PC-3 (cell line): Measurements from ENCODE around the gene YTHDC2. TPM values are rescaled to one million over a fixed set of nuclear protein-coding genes. Genes with fewer than 3 reads are reported as not detected.

ENCODE experiments used
- ATAC-seq: fragments of 200-7000 bp; cut with Tn5 transposase; 2 replicates; pipeline ENCODE4 v1.9.1; 2020; ENCODE audit warnings: mild to moderate bottlenecking, moderate library complexity
- BruUV-seq: library from RNA; stranded (reverse); fragments of 400-500 nt; replicated peaks from 2 replicates; lab custom pipeline; 2021; lab: Mats Ljungman, UMichigan
- CTCF ChIA-PET: fragments of 300-600 bp; sonication (Branson Sonifier 250); formaldehyde crosslinking; loops from one replicate; lab custom pipeline; 2022; ENCODE audit warnings: antibody characterized with exemption; lab: Charles Lee
- POLR2A ChIA-PET: fragments of 300-600 bp; sonication (Branson Sonifier 250); formaldehyde crosslinking; loops from one replicate; lab custom pipeline; 2022; ENCODE audit warnings: antibody characterized with exemption; ENCODE audit not compliant: unreplicated experiment; lab: Charles Lee
- DNase-seq: peaks from one replicate; pipeline ENCODE4 v3.0.0-alpha.2; 2015
- H2AFZ ChIP-seq: fragments of 300-600 bp; sonication (generic); 2 replicates; pipeline ENCODE4 v1.6.0; 2016; ENCODE audit warnings: antibody characterized with exemption, low read length
- H3F3A ChIP-seq: fragments of 300-600 bp; sonication (generic); one replicate; pipeline ENCODE4 v1.6.0; 2017; ENCODE audit warnings: antibody characterized with exemption, low read length, control low read depth, mild to moderate bottlenecking; ENCODE audit not compliant: unreplicated experiment
- H3K27ac ChIP-seq: fragments of 300-600 bp; sonication (generic); 2 replicates; pipeline ENCODE4 v1.5.1; 2016; ENCODE audit warnings: mild to moderate bottlenecking, low read length
- H3K27me3 ChIP-seq: fragments of 300-600 bp; sonication (generic); 2 replicates; pipeline ENCODE4 v1.6.1; 2016; ENCODE audit warnings: low read length, mixed read lengths
- H3K36me3 ChIP-seq: fragments of 300-600 bp; sonication (generic); 2 replicates; pipeline ENCODE4 v1.6.1; 2016; ENCODE audit warnings: low read depth, mixed run types, low read length, mixed read lengths
- H3K4me1 ChIP-seq: fragments of 300-600 bp; sonication (generic); 2 replicates; pipeline ENCODE4 v1.5.1; 2016; ENCODE audit warnings: low read length; ENCODE audit not compliant: insufficient read depth
- H3K4me2 ChIP-seq: fragments of 300-600 bp; sonication (generic); 2 replicates; pipeline ENCODE4 v1.6.0; 2016; ENCODE audit warnings: low read length
- H3K4me3 ChIP-seq: fragments of 300-600 bp; sonication (generic); 2 replicates; pipeline ENCODE4 v1.5.1; 2016; ENCODE audit warnings: mild to moderate bottlenecking, low read length, mixed read lengths
- H3K79me2 ChIP-seq: fragments of 300-600 bp; sonication (generic); 2 replicates; pipeline ENCODE4 v1.6.1; 2017; ENCODE audit warnings: low read length, mixed read lengths
- H3K9ac ChIP-seq: fragments of 300-600 bp; sonication (generic); 2 replicates; pipeline ENCODE4 v1.6.0; 2016; ENCODE audit warnings: mild to moderate bottlenecking, low read length
- H3K9me2 ChIP-seq: fragments of 300-600 bp; sonication (generic); replicated peaks from 2 replicates; pipeline ENCODE4 v1.6.1; 2016; ENCODE audit warnings: mixed run types, low read length, mixed read lengths
- H3K9me3 ChIP-seq: fragments of 300-600 bp; sonication (generic); 2 replicates; pipeline ENCODE4 v1.6.1; 2016; ENCODE audit warnings: low read length, mixed read lengths
- H4K20me1 ChIP-seq: fragments of 300-600 bp; sonication (generic); 2 replicates; pipeline ENCODE4 v1.6.1; 2016; ENCODE audit warnings: low read length, mixed read lengths
- EZH2 ChIP-seq: fragments of 300-600 bp; sonication (generic); IDR thresholded peaks from one replicate; pipeline ENCODE4 v1.6.1; 2017; ENCODE audit warnings: antibody characterized with exemption, mild to moderate bottlenecking, low read length; ENCODE audit not compliant: unreplicated experiment
- EZH2phosphoT487 ChIP-seq: fragments of 300-600 bp; sonication (generic); IDR thresholded peaks from 2 replicates; pipeline ENCODE4 v1.6.1; 2018; ENCODE audit warnings: mild to moderate bottlenecking, antibody characterized with exemption, low read length, borderline replicate concordance
- intact Hi-C: fragments of 100-400 bp; cut with micrococcal nuclease; formaldehyde crosslinking; loops from 2 replicates; pipeline ENCODE4 v1.9.0; 2023
- total RNA-seq: library from RNA; depleted of rRNA; stranded (reverse); fragments of >200 nt; gene quantifications from 2 replicates; pipeline ENCODE4 v1.2.3, GENCODE V29; 2014
- TF ChIP-seq, protein P1 (sequence below): fragments of 300-600 bp; sonication (generic); conservative IDR thresholded peaks from 2 replicates; pipeline ENCODE4 v1.5.1; 2017; ENCODE audit warnings: antibody characterized with exemption, low read depth, mild to moderate bottlenecking, low read length

Gene YTHDC2
- total RNA-seq, 1 experiment from 2014 or later = 20.2 TPM

DNA sequence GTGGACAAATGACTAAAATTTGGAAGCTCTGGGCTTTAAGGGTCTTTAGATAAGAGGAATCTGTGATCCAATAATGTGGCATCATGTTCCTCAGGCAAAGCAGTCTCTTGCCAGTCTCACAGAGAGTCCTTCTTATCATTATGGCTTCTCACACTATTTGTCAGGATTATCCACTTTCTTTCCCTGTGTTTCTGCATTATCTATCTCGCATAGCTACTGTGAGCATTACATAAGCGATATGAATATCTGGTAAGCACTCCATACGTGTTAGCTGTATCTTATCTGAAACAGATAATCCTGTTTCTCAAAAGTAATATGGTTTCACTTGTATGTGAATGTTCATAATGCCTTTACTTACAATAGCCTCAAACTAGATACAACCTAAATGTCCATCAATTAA, 34.8 kb upstream of the YTHDC2 start:
- no peak for DNase-seq

DNA sequence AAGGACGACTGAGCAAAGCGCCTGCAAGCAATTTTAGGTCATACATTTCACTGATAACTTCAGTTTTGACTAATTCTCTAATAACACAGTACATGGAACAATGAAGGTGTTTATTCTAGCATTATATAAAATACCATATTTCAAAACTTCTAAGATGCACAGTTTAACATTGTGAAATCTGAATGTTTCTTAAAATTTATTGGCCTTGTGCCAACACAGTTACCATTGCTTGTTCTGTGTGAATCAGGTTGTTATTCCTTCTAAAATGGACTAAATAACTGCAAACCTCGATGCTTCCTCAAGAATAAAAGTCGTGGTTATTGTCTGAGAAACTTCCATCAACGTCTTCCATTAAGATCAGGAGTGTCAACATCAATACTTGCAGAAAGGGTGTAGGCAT, 33.3 kb upstream of the YTHDC2 start:
- Histone ChIP-seq H3F3A (no peaks in the 10 kb centered on the region), H4K20me1 (no peaks in the 10 kb centered on the region), H2AFZ (no peak overlapping the region), H3K4me2 (no peak overlapping the region), H3K9ac (no peak overlapping the region), H3K27me3 (no peaks in the 10 kb centered on the region), H3K36me3 (no peaks in the 10 kb centered on the region), H3K27ac (no peak overlapping the region), H3K79me2 (no peaks in the 10 kb centered on the region), H3K9me3 (no peaks in the 10 kb centered on the region), H3K4me1 (no peaks in the 10 kb centered on the region), H3K9me2 (no peaks in the 10 kb centered on the region), H3K4me3 (no peak overlapping the region)
- no peak for ATAC-seq
- TF ChIP-seq EZH2 = no peak
- TF ChIP-seq, protein P1, sequence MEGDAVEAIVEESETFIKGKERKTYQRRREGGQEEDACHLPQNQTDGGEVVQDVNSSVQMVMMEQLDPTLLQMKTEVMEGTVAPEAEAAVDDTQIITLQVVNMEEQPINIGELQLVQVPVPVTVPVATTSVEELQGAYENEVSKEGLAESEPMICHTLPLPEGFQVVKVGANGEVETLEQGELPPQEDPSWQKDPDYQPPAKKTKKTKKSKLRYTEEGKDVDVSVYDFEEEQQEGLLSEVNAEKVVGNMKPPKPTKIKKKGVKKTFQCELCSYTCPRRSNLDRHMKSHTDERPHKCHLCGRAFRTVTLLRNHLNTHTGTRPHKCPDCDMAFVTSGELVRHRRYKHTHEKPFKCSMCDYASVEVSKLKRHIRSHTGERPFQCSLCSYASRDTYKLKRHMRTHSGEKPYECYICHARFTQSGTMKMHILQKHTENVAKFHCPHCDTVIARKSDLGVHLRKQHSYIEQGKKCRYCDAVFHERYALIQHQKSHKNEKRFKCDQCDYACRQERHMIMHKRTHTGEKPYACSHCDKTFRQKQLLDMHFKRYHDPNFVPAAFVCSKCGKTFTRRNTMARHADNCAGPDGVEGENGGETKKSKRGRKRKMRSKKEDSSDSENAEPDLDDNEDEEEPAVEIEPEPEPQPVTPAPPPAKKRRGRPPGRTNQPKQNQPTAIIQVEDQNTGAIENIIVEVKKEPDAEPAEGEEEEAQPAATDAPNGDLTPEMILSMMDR = no peak
- TF ChIP-seq EZH2phosphoT487 = no peak
- POLR2A ChIA-PET = no interaction called here
- DNase-seq = no peak
- no TSS peak for BruUV-seq
- CTCF ChIA-PET = no interaction called here
- intact Hi-C loops = no loop called here

More for the DNA sequence above, 34.8 kb upstream of the YTHDC2 start:
- Histone ChIP-seq H3K27ac (no peak overlapping the region), H3K27me3 (no peaks in the 10 kb centered on the region), H3K9ac (no peak overlapping the region), H4K20me1 (no peaks in the 10 kb centered on the region), H3K4me2 (no peak overlapping the region), H3K4me3 (no peak overlapping the region), H2AFZ (no peak overlapping the region), H3K9me3 (no peaks in the 10 kb centered on the region), H3K4me1 (no peaks in the 10 kb centered on the region), H3F3A (no peaks in the 10 kb centered on the region), H3K36me3 (no peaks in the 10 kb centered on the region), H3K9me2 (no peaks in the 10 kb centered on the region), H3K79me2 (no peaks in the 10 kb centered on the region)
- ChIA-PET CTCF (no interaction called here), POLR2A (no interaction called here)
- ATAC-seq = no peak
- intact Hi-C loops = no loop called here
- BruUV-seq = no TSS peak
- TF ChIP-seq EZH2 (no peak), EZH2phosphoT487 (no peak)
- TF ChIP-seq, protein P1 = no peak

DNA sequence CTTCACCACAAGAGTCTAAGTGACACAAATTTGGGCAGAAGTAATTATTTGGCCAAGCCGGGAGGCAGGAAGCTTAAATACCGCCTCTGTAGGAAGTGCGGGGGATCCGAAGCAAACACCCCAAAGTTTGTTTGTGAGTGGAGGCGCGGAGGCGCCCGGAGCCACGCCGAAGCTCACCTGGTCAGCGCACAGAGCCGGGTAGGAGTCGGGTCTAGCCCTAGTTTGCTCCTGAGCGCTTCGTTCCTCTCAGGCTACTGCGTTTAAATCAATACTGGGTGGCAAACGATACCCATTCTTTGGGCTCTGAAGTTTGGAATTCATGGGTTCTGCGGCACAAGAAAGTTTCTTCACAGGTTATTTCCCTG, 26.1 kb upstream of the YTHDC2 start:
- H3K4me2 ChIP-seq = peak overlapping the region; percentile 97
- no peaks in the 10 kb centered on the region for H3K36me3 ChIP-seq
- DNase-seq = no peak
- H3F3A ChIP-seq = no peaks in the 10 kb centered on the region
- peaks cover 11% of the 10 kb centered on the region for H3K9me3 ChIP-seq
- intact Hi-C loops = loop anchor here (5.0 kb wide), 1 partner anchor 95 kb away; no protein-coding TSS in a partner anchor
- no peaks in the 10 kb centered on the region for H3K79me2 ChIP-seq
- H4K20me1 ChIP-seq = no peaks in the 10 kb centered on the region
- peaks cover 16% of the 10 kb centered on the region; the same call in 1 of the 2 replicates for H3K27me3 ChIP-seq
- H3K9ac ChIP-seq = no peak overlapping the region
- peak overlapping the region; percentile 99 for H2AFZ ChIP-seq
- TF ChIP-seq EZH2phosphoT487 (no peak), EZH2 (no peak)
- TF ChIP-seq, protein P1 = no peak; the same call in 1 of the 2 replicates
- H3K9me2 ChIP-seq = no peaks in the 10 kb centered on the region
- peak; percentile 17 for ATAC-seq
- BruUV-seq = TSS peak; percentile 20
- peak overlapping the region; percentile 87 for H3K4me3 ChIP-seq
- no peak overlapping the region for H3K27ac ChIP-seq
- peaks cover 13% of the 10 kb centered on the region for H3K4me1 ChIP-seq
- ChIA-PET CTCF (interaction anchor here (0.6 kb wide), 1 partner anchor 151 kb away, joined by 3 read pairs; no protein-coding TSS in a partner anchor), POLR2A (no interaction called here)
